H9 (cell line): ENCODE results near the gene CHRNA9. TPM values are rescaled to one million over a fixed set of nuclear protein-coding genes. Genes with fewer than 3 reads are reported as not detected.

Experiments used
- DNase-seq: peaks from one replicate; pipeline ENCODE4 v3.0.0-alpha.2; 2017
- H2AFZ ChIP-seq: one replicate; pipeline ENCODE4 v1.6.1; 2013; ENCODE audit warnings: mild to moderate bottlenecking, low read length, control low read depth, moderate library complexity
- H2AK5ac ChIP-seq: 2 replicates; pipeline ENCODE4 v1.6.1; 2013; ENCODE audit warnings: low read length, control low read depth, mixed read lengths; ENCODE audit not compliant: insufficient read length
- H2BK120ac ChIP-seq: one replicate; pipeline ENCODE4 v1.6.1; 2013; ENCODE audit warnings: low read depth, mild to moderate bottlenecking, low read length, control low read depth, inconsistent platforms; ENCODE audit not compliant: poor library complexity, severe bottlenecking
- H2BK12ac ChIP-seq: 2 replicates; pipeline ENCODE4 v1.6.1; 2013; ENCODE audit warnings: low read length, control low read depth, mixed read lengths, low read depth; ENCODE audit not compliant: insufficient read length
- H2BK15ac ChIP-seq: 2 replicates; pipeline ENCODE4 v1.6.1; 2013; ENCODE audit warnings: low read depth, low read length, control low read depth
- H2BK20ac ChIP-seq: one replicate; pipeline ENCODE4 v1.6.1; 2013; ENCODE audit warnings: low read depth, mild to moderate bottlenecking, low read length, control low read depth, inconsistent platforms; ENCODE audit not compliant: poor library complexity, severe bottlenecking
- H2BK5ac ChIP-seq: 2 replicates; pipeline ENCODE4 v1.6.1; 2013; ENCODE audit warnings: low read length, control low read depth, mixed read lengths; ENCODE audit not compliant: insufficient read length
- H3K14ac ChIP-seq: 2 replicates; pipeline ENCODE4 v1.6.1; 2013; ENCODE audit warnings: low read length, control low read depth; ENCODE audit not compliant: insufficient read depth
- H3K18ac ChIP-seq: 2 replicates; pipeline ENCODE4 v1.6.1; 2013; ENCODE audit warnings: low read depth, mild to moderate bottlenecking, mixed read lengths, low read length, control low read depth; ENCODE audit not compliant: insufficient read length
- H3K23ac ChIP-seq: 2 replicates; pipeline ENCODE4 v1.6.1; 2013; ENCODE audit warnings: low read length, control low read depth, mixed read lengths, low read depth; ENCODE audit not compliant: insufficient read length
- H3K23me2 ChIP-seq: 2 replicates; pipeline ENCODE4 v1.6.1; 2013; ENCODE audit warnings: low read depth, mild to moderate bottlenecking, mixed read lengths, low read length, control low read depth; ENCODE audit not compliant: insufficient read length, poor library complexity, severe bottlenecking
- H3K27ac ChIP-seq: 2 replicates; pipeline ENCODE4 v1.5.1; 2013; ENCODE audit warnings: low read length, control low read depth, mixed read lengths, low read depth; ENCODE audit not compliant: insufficient read length
- H3K27me3 ChIP-seq: 2 replicates; pipeline ENCODE4 v1.6.1; 2013; ENCODE audit warnings: low read length, control low read depth, inconsistent platforms; ENCODE audit not compliant: insufficient read depth
- H3K4ac ChIP-seq: 2 replicates; pipeline ENCODE4 v1.6.1; 2013; ENCODE audit warnings: low read depth, mild to moderate bottlenecking, control low read depth, inconsistent platforms, low read length, moderate library complexity
- H3K4me1 ChIP-seq: 2 replicates; pipeline ENCODE4 v1.6.1; 2013; ENCODE audit warnings: low read length, control low read depth, inconsistent platforms; ENCODE audit not compliant: insufficient read depth
- H3K4me2 ChIP-seq: 2 replicates; pipeline ENCODE4 v1.6.1; 2013; ENCODE audit warnings: low read length, control low read depth, mixed read lengths; ENCODE audit not compliant: insufficient read length, insufficient read depth
- H3K56ac ChIP-seq: 2 replicates; pipeline ENCODE4 v1.6.1; 2013; ENCODE audit warnings: low read depth, mild to moderate bottlenecking, mixed read lengths, low read length, control low read depth; ENCODE audit not compliant: insufficient read length
- H3K79me1 ChIP-seq: 2 replicates; pipeline ENCODE4 v1.6.1; 2013; ENCODE audit warnings: low read depth, mild to moderate bottlenecking, moderate library complexity, low read length, control low read depth, inconsistent platforms; ENCODE audit not compliant: insufficient read depth, poor library complexity, severe bottlenecking
- H3K79me2 ChIP-seq: 2 replicates; pipeline ENCODE4 v1.6.1; 2013; ENCODE audit warnings: low read length, control low read depth, inconsistent platforms; ENCODE audit not compliant: insufficient read depth
- H3K9ac ChIP-seq: 2 replicates; pipeline ENCODE4 v1.6.1; 2013; ENCODE audit warnings: low read length, control low read depth, mixed read lengths; ENCODE audit not compliant: insufficient read length; ENCODE audit errors: extremely low read depth
- H3K9me3 ChIP-seq: one replicate; pipeline ENCODE4 v1.6.1; 2013; ENCODE audit warnings: low read depth, low read length, inconsistent platforms; ENCODE audit not compliant: control insufficient read depth
- H3T11ph ChIP-seq: one replicate; pipeline ENCODE4 v1.6.1; 2013; ENCODE audit warnings: mild to moderate bottlenecking, low read length, control low read depth, inconsistent platforms
- H4K20me1 ChIP-seq: one replicate; pipeline ENCODE4 v1.6.1; 2013; ENCODE audit not compliant: control insufficient read depth, insufficient read length, insufficient read depth
- H4K5ac ChIP-seq: 2 replicates; pipeline ENCODE4 v1.6.1; 2013; ENCODE audit warnings: low read depth, mild to moderate bottlenecking, mixed read lengths, low read length, control low read depth; ENCODE audit not compliant: insufficient read length
- H4K8ac ChIP-seq: replicated peaks from 2 replicates; pipeline ENCODE4 v1.6.1; 2013; ENCODE audit warnings: low read length, control low read depth, mixed read lengths, low read depth; ENCODE audit not compliant: insufficient read length
- H4K91ac ChIP-seq: 2 replicates; pipeline ENCODE4 v1.6.1; 2013; ENCODE audit warnings: low read depth, mild to moderate bottlenecking, moderate library complexity, mixed read lengths, low read length, control low read depth; ENCODE audit not compliant: insufficient read length
- H3K27ac Mint-ChIP-seq, 3 experiments: 2 replicates in 2 of 3; 3 replicates in 1 of 3; pipeline ENCODE4 v1.8.0; 2020 to 2021; ENCODE audit warnings: mixed read lengths in 3 of 3, mild to moderate bottlenecking in 1 of 3, moderate library complexity in 1 of 3
- H3K27me3 Mint-ChIP-seq: 2 replicates; pipeline ENCODE4 v1.8.0; 2021; ENCODE audit warnings: low read depth, mild to moderate bottlenecking, moderate library complexity, mixed read lengths
- H3K36me3 Mint-ChIP-seq, 3 experiments: 2 replicates in 2 of 3; 3 replicates in 1 of 3; pipeline ENCODE4 v1.8.0; 2020 to 2021; ENCODE audit warnings: low read depth in 3 of 3, mixed read lengths in 3 of 3; ENCODE audit not compliant: insufficient read depth in 1 of 3
- H3K4me1 Mint-ChIP-seq, 2 experiments: 2 replicates each; pipeline ENCODE4 v1.8.0; 2020; ENCODE audit warnings: mixed read lengths in 2 of 2
- H3K4me3 Mint-ChIP-seq, 2 experiments: 2 replicates in 1 of 2; 3 replicates in 1 of 2; pipeline ENCODE4 v1.8.0; 2020 to 2021; ENCODE audit warnings: mild to moderate bottlenecking in 2 of 2, mixed read lengths in 2 of 2, moderate library complexity in 1 of 2
- H3K9me3 Mint-ChIP-seq, 2 experiments: 2 replicates in 1 of 2; 3 replicates in 1 of 2; pipeline ENCODE4 v1.8.0; 2020; ENCODE audit warnings: mild to moderate bottlenecking in 2 of 2, mixed read lengths in 2 of 2, moderate library complexity in 1 of 2
- CTCF ChIP-seq: fragments of 200-600 bp; sonication (generic); conservative IDR thresholded peaks from 3 replicates; pipeline ENCODE4 v1.8.0; 2021; ENCODE audit warnings: antibody characterized with exemption, mild to moderate bottlenecking
- total RNA-seq: library from RNA; stranded (reverse); gene quantifications from 2 replicates; pipeline ENCODE4 v1.2.1, GENCODE V29; 2021

The CHRNA9 gene
- total RNA-seq, 1 experiment from 2014 or later = 1.2 TPM

GRCh38 chr4:40340030-40340429 lies 4.9 kb downstream of the CHRNA9 start:
- Histone ChIP-seq H2BK5ac (no peak overlapping the region), H3K4ac (no peak overlapping the region), H3K23ac (no peak overlapping the region), H4K8ac (no peak overlapping the region), H3K14ac (no peak overlapping the region), H2BK12ac (no peak overlapping the region), H4K20me1 (no peaks in the 10 kb centered on the region), H3K27me3 (no peaks in the 10 kb centered on the region), H2AK5ac (no peak overlapping the region), H2BK20ac (no peak overlapping the region), H3K9me3 (no peaks in the 10 kb centered on the region), H3K27ac (no peak overlapping the region), H3K56ac (no peak overlapping the region), H3K23me2 (no peaks in the 10 kb centered on the region), H3K79me1 (no peaks in the 10 kb centered on the region), H2AFZ (no peak overlapping the region), H3K18ac (no peak overlapping the region), H3K4me2 (no peak overlapping the region), H2BK120ac (no peak overlapping the region), H3K4me1 (peaks cover 6% of the 10 kb centered on the region; the same call in 1 of the 2 replicates), H4K5ac (no peak overlapping the region), H3K79me2 (no peaks in the 10 kb centered on the region), H3T11ph (no peak overlapping the region), H3K9ac (no peak overlapping the region), H4K91ac (no peak overlapping the region), H2BK15ac (no peak overlapping the region)
- Mint-ChIP-seq H3K36me3 (peaks cover 0 to 5% (median 0%) of the 10 kb centered on the region in 3 experiments; a peak in 4 of 7 replicates), H3K27me3 (peaks cover 7% of the 10 kb centered on the region), H3K27ac (no peak overlapping the region), H3K9me3 (no peaks in the 10 kb centered on the region; a peak in 1 of 5 replicates), H3K4me1 (peaks cover 20 to 22% of the 10 kb centered on the region in 2 experiments), H3K4me3 (no peak overlapping the region)
- no peak for TF ChIP-seq CTCF
- no peak for DNase-seq
